GM18505 (cell line): Measurements from ENCODE around the gene NPAS3.

ENCODE experiments used
- ATAC-seq: cut with Tn5 transposase; IDR thresholded peaks from one replicate; pipeline ENCODE4 v1.9.1; 2021; ENCODE audit not compliant: unreplicated experiment
- POLR2A ChIP-seq: IDR thresholded peaks from 4 replicates; pipeline ENCODE4 v1.6.1; 2011; ENCODE audit warnings: borderline replicate concordance; ENCODE audit not compliant: insufficient read depth, insufficient read length; ENCODE audit errors: extremely low read depth

Gene NPAS3

DNA sequence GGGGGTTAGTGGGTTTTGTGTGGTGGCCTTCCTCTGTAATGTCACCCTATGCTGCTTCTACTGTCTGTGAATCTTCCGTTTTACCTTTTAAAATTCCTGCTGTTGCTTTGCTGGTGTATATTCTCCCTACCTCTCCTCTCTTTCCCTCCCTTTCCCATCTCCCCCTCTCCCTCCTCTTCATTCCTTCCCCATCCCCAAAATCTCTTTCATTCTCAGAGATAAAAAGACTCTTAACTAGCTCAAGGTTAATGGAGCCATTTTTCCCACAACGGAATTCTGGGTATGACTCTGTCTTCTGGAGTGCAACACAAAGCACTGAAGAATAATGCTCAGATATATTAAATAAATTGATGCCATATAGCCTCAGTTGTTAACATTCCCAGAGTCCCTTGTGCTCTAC lies 864.1 kb downstream of the NPAS3 start:
- ATAC-seq: no peak

GRCh38 chr14:33805593-33805992 lies 866.9 kb downstream of the NPAS3 start:
- no peak for TF ChIP-seq POLR2A
- no peak for ATAC-seq

More for the DNA sequence above, 864.1 kb downstream of the NPAS3 start:
- TF ChIP-seq POLR2A: no peak

GRCh38 chr14:33806905-33807304 lies 868.2 kb downstream of the NPAS3 start:
- no peak for ATAC-seq
- no peak for TF ChIP-seq POLR2A

- no peak for ATAC-seq
- no peak for TF ChIP-seq POLR2A
Observed at GRCh38 chr14:33808187-33808586, 869.5 kb downstream of the NPAS3 start.

- TF ChIP-seq POLR2A: no peak
- ATAC-seq: no peak
Observed at GRCh38 chr14:33809396-33809981, 870.8 kb downstream of the NPAS3 start.

GRCh38 chr14:33810308-33810707 lies 871.6 kb downstream of the NPAS3 start:
- TF ChIP-seq POLR2A: no peak
- no peak for ATAC-seq

DNA sequence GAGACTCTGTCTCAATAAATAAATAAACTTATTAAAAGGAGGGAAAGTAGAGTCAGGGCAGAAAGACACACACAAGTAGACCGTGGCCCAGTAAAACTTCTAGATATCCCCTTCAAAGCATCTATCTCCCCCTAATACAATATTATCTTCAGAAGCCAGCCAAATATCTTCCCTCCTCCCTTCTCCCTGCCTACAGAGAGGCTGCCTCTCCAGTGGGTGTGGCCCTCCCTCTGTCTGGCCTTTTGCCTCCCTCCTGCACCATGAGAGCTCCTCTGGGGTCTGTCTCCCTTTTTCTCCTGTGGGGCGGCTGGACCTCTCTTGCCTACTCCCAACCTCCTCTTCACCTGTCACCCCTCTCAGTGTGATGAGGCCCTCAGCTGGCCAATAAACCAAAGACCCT lies 873.0 kb downstream of the NPAS3 start:
- TF ChIP-seq POLR2A: no peak
- no peak for ATAC-seq

GRCh38 chr14:33812181-33812580 lies 873.5 kb downstream of the NPAS3 start:
- TF ChIP-seq POLR2A: no peak
- no peak for ATAC-seq

- no peak for ATAC-seq
- no peak for TF ChIP-seq POLR2A
Observed at GRCh38 chr14:33812601-33813000, 873.9 kb downstream of the NPAS3 start.

GRCh38 chr14:33814010-33814409 lies 875.3 kb downstream of the NPAS3 start:
- ATAC-seq: no peak
- TF ChIP-seq POLR2A: no peak

DNA sequence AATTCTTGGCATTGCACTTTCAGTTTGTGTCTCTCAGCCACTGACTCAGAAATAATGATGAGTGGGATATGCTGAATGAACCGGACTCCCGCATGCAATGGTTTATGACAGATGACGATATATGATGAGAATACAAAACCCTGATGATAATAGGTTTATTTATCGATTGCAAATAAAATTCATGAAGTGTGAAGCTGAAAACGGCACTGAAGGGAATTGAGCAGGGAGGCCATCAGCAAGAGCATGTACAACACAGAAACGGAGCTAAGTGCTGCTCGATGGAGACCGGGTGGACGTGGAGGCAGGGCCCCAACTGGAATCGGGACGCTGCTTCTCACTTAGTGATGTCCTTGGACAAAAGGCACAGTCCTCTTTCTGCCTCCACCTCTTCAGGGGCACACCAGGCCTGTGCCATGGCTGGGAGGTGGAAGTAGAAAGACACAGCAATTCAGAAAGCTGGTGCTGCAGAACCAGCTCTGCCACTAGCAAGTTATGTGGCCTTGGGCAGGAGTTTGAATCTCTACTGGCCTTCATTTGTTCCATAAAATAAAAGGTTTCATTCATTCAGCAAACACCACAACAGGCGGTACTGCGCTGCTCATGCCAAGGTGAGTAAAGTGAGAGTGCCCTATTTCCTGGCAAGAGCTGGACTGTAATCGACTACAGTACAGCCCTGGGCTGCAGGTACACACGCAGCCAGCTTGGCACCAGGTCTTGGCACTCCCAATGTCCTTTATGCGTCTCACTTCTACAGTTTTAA lies 895.2 kb downstream of the NPAS3 start:
- TF ChIP-seq POLR2A: no peak
- ATAC-seq: no peak

DNA sequence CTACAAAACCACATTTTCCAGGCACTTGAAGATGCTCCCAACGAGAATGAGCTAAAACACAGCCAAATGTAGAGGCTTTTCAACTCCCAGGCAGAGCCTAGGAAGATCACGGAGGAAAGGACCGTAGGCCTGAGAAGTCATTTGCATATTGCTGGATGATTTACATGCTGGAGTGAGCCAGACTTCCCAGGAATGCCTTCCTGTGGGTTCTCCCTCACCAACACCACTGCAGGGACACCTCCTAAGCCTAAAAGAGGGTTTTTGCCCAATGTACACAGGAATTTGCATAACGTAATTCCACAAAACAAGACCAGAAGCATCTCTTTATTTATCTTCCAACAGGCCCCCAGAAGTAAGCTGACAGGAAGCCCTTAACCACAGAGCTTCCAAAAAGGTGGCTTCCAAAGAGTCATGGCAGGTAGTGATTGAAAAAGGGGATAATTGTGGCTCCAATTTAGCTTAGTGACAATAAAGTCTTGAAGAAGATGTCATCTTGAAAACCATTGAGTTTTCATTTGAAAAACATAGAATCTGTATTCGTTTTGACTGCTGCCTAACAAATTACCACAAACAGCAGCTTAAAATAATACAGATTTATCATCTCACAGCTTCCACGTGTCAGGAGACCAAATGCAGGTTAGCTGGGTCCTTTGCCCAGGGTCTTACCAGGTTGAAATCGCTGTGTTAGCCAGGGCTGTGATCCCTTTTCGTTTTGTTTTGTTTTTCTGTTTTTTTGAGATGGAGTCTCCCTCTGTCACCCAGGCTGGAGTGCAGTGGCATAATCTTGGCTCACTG lies 896.0 kb downstream of the NPAS3 start:
- TF ChIP-seq POLR2A: no peak

DNA sequence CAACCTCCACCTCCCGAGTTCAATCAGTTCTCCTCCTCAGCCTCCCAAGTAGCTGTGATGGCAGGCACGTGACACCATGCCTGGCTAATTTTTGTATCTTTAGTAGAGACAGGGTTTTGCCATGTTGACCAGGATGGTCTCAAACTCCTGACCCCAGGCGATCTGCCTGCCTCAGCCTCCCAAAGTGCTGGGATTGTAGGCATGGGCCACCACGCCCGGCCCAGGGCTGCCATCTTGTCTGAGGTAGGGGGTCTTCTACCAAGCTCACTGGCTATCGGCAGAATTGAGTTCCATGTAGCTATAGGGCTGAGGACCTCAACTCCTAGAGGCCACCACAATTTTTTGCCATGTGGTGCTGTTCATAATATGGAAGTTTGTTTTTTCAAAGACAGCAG lies 896.6 kb downstream of the NPAS3 start:
- TF ChIP-seq POLR2A: no peak
- ATAC-seq: no peak

More for the DNA sequence above, 896.0 kb downstream of the NPAS3 start:
- no peak for ATAC-seq

DNA sequence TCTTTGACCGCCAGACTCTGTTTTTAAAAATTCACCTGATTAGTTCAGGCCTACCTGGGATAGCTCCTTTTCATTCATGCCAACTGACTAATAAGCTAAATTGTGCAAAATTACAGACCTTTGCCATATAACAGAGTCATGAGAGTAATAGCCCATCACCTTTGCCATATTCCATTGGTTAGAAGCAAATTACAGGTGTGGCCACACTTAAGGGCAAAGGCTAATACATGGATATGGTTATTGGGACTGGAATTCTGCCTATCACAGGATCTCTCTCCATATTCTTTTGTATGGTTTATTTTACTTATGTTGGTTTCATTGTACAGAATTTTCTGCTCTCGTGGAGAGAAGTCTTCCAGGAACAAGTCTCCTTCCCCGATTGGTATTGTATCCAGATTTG lies 897.0 kb downstream of the NPAS3 start:
- ATAC-seq: no peak
- no peak for TF ChIP-seq POLR2A
